OCI-LY1 (cell line): Measurements from ENCODE around the gene DLEC1.

ENCODE experiments used
- H2AFZ ChIP-seq: fragments of 200-600 bp; sonication (generic), shearing (Covaris generic); 2 replicates; pipeline ENCODE4 v1.6.0; 2014; ENCODE audit warnings: antibody characterized with exemption, mild to moderate bottlenecking, low read length
- H3F3A ChIP-seq: fragments of 200-600 bp; sonication (generic), shearing (Covaris generic); 2 replicates; pipeline ENCODE4 v1.6.0; 2014; ENCODE audit warnings: mild to moderate bottlenecking, antibody characterized with exemption, low read length, moderate library complexity; ENCODE audit not compliant: insufficient read depth
- H3K27ac ChIP-seq: fragments of 200-600 bp; sonication (generic); 2 replicates; pipeline ENCODE4 v1.5.1; 2014; ENCODE audit warnings: low read length, mixed run types, mild to moderate bottlenecking, low read depth; ENCODE audit not compliant: poor library complexity, severe bottlenecking
- H3K27me3 ChIP-seq: fragments of 200-600 bp; sonication (generic); 2 replicates; pipeline ENCODE4 v1.6.0; 2014; ENCODE audit warnings: antibody characterized with exemption, mild to moderate bottlenecking, low read length, moderate library complexity; ENCODE audit not compliant: insufficient read depth
- H3K36me3 ChIP-seq: fragments of 200-600 bp; sonication (generic); 2 replicates; pipeline ENCODE4 v1.6.1; 2014; ENCODE audit warnings: mild to moderate bottlenecking, antibody characterized with exemption, low read length, moderate library complexity, mixed read lengths; ENCODE audit not compliant: insufficient read depth
- H3K4me1 ChIP-seq: fragments of 200-600 bp; sonication (generic); 2 replicates; pipeline ENCODE4 v1.5.1; 2014; ENCODE audit warnings: mild to moderate bottlenecking, low read length, moderate library complexity; ENCODE audit not compliant: insufficient read depth, severe bottlenecking
- H3K4me2 ChIP-seq: fragments of 200-600 bp; sonication (generic), shearing (Covaris generic); 2 replicates; pipeline ENCODE4 v1.6.1; 2014; ENCODE audit warnings: low read length
- H3K4me3 ChIP-seq: fragments of 200-600 bp; sonication (generic); 2 replicates; pipeline ENCODE4 v1.5.1; 2014; ENCODE audit warnings: low read length, low read depth, mild to moderate bottlenecking, mixed read lengths; ENCODE audit not compliant: poor library complexity, severe bottlenecking
- H3K79me2 ChIP-seq: fragments of 200-600 bp; shearing (Covaris generic); 2 replicates; pipeline ENCODE4 v1.6.1; 2016; ENCODE audit warnings: mixed run types, low read length, mixed read lengths; ENCODE audit not compliant: insufficient read depth
- H3K9ac ChIP-seq: fragments of 200-600 bp; sonication (generic), shearing (Covaris generic); 2 replicates; pipeline ENCODE4 v1.6.1; 2014; ENCODE audit warnings: mild to moderate bottlenecking, low read length, mixed read lengths
- H3K9me2 ChIP-seq: fragments of 200-600 bp; sonication (generic), shearing (Covaris generic); 2 replicates; pipeline ENCODE4 v1.6.1; 2014; ENCODE audit warnings: low read depth, mild to moderate bottlenecking, low read length, mixed read lengths
- H3K9me3 ChIP-seq: fragments of 200-600 bp; shearing (Covaris generic); 2 replicates; pipeline ENCODE4 v1.6.1; 2014; ENCODE audit warnings: low read length, mixed read lengths
- H4K20me1 ChIP-seq: fragments of 200-600 bp; sonication (generic), shearing (Covaris generic); 2 replicates; pipeline ENCODE4 v1.6.0; 2016; ENCODE audit warnings: mild to moderate bottlenecking, low read length; ENCODE audit not compliant: insufficient read depth
- EZH2 ChIP-seq: fragments of 200-600 bp; sonication (generic), shearing (Covaris generic); IDR thresholded peaks from 2 replicates; pipeline ENCODE4 v1.8.0; 2017; ENCODE audit warnings: borderline replicate concordance, mixed run types, mild to moderate bottlenecking, antibody characterized with exemption, low read length, moderate library complexity, mixed read lengths
- TF ChIP-seq, protein P1 (sequence below): fragments of 200-600 bp; sonication (generic), shearing (Covaris generic); IDR thresholded peaks from 2 replicates; pipeline ENCODE4 v1.5.1; 2017; ENCODE audit warnings: mild to moderate bottlenecking, antibody characterized with exemption, low read length, moderate library complexity, mixed read lengths

Gene DLEC1

DNA sequence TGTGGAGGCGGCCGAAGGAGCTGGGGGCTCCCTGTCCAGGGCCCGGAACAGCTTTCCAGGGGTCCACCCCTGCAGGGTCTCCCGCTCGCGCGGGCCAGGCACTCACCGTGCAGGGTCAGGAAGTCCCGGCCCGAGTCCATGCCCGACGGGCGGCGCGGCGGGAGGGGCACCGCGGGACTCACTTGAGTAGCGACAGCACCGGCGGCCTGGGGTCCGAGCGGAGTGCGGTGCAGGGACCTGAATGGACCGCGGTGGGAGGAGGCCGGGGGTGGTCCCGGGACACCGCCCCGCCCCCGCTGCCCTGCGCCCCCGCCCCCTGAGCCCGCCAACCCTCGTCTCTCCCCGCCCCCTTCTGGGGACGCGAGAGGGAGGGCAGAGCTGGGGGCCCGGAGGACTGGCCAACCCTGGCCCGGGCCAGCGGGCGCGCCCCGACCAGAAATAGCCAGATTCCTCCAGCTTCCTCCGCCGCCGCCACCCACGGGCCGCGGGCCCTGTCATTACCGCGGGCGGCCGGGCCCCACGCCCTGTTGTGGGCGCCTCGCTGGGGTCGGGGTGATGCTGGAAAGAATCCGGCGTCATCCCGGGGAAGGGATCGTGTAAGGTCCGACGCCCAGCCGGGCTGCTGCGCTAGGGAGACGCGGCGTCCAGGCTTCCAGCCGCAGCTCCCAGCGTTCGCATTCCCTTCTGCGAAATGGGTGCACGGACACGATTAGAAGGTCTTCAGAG is 9.4 kb upstream of the DLEC1 start, which contains the start of gene PLCD1:
TSS of gene PLCD1 (minus strand) at position 243 of the 726 bp plus-strand sequence. CDS start at position 140, 103 bp downstream.
- Histone ChIP-seq H3K9ac (no peak within 1 kb of the TSS), H3K79me2 (no peaks in the 10 kb centered on the region), H3K4me1 (peaks cover 8% of the 10 kb centered on the region), H3K27ac (no peak within 1 kb of the TSS), H3K36me3 (no peaks in the 10 kb centered on the region), H2AFZ (no peak within 1 kb of the TSS), H3F3A (no peaks in the 10 kb centered on the region), H3K9me2 (no peaks in the 10 kb centered on the region), H3K27me3 (peaks cover 8% of the 10 kb centered on the region), H4K20me1 (no peaks in the 10 kb centered on the region), H3K4me3 (no peak within 1 kb of the TSS), H3K4me2 (no peak within 1 kb of the TSS), H3K9me3 (no peaks in the 10 kb centered on the region)
- TF ChIP-seq, protein P1, sequence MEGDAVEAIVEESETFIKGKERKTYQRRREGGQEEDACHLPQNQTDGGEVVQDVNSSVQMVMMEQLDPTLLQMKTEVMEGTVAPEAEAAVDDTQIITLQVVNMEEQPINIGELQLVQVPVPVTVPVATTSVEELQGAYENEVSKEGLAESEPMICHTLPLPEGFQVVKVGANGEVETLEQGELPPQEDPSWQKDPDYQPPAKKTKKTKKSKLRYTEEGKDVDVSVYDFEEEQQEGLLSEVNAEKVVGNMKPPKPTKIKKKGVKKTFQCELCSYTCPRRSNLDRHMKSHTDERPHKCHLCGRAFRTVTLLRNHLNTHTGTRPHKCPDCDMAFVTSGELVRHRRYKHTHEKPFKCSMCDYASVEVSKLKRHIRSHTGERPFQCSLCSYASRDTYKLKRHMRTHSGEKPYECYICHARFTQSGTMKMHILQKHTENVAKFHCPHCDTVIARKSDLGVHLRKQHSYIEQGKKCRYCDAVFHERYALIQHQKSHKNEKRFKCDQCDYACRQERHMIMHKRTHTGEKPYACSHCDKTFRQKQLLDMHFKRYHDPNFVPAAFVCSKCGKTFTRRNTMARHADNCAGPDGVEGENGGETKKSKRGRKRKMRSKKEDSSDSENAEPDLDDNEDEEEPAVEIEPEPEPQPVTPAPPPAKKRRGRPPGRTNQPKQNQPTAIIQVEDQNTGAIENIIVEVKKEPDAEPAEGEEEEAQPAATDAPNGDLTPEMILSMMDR = no peak
- TF ChIP-seq EZH2 = no peak

GRCh38 chr3:38030126-38031021 is 8.6 kb upstream of the DLEC1 start:
- H3K27me3 ChIP-seq = peaks cover 8% of the 10 kb centered on the region
- no peaks in the 10 kb centered on the region for H3K9me2 ChIP-seq
- H3K79me2 ChIP-seq = no peaks in the 10 kb centered on the region
- H3F3A ChIP-seq = no peaks in the 10 kb centered on the region
- H4K20me1 ChIP-seq = no peaks in the 10 kb centered on the region
- no peak overlapping the region for H3K4me3 ChIP-seq
- no peak overlapping the region for H2AFZ ChIP-seq
- peaks cover 7% of the 10 kb centered on the region for H3K4me1 ChIP-seq
- no peak overlapping the region for H3K9ac ChIP-seq
- no peak overlapping the region for H3K27ac ChIP-seq
- H3K9me3 ChIP-seq = no peaks in the 10 kb centered on the region
- H3K4me2 ChIP-seq = no peak overlapping the region
- no peaks in the 10 kb centered on the region for H3K36me3 ChIP-seq
- TF ChIP-seq, protein P1 = no peak
- TF ChIP-seq EZH2 = no peak

- no peak overlapping the region for H3K27ac ChIP-seq
- H3K4me3 ChIP-seq = no peak overlapping the region
- no peak overlapping the region for H3K4me2 ChIP-seq
These were observed 7.7 kb upstream of the DLEC1 start for GRCh38 chr3:38031022-38031994.

More at GRCh38 chr3:38031022-38031994, 7.7 kb upstream of the DLEC1 start:
- Histone ChIP-seq H2AFZ (no peak overlapping the region), H3F3A (no peaks in the 10 kb centered on the region), H3K9me3 (no peaks in the 10 kb centered on the region), H3K9ac (no peak overlapping the region), H3K79me2 (no peaks in the 10 kb centered on the region), H3K36me3 (no peaks in the 10 kb centered on the region), H3K4me1 (no peaks in the 10 kb centered on the region), H3K27me3 (peaks cover 8% of the 10 kb centered on the region), H3K9me2 (no peaks in the 10 kb centered on the region), H4K20me1 (no peaks in the 10 kb centered on the region)
- TF ChIP-seq, protein P1 = no peak
- TF ChIP-seq EZH2 = no peak
